H1 (cell line): ENCODE results near the gene FSCN2. TPM values are rescaled to one million over a fixed set of nuclear protein-coding genes. Genes with fewer than 3 reads are reported as not detected.
A peak's percentile ranks its signal among the peaks of the same experiment; 100 is the strongest.

Source experiments
- CEBPB ChIP-seq: IDR thresholded peaks from 2 replicates; pipeline ENCODE4 v1.6.1; 2012; ENCODE audit warnings: low read depth, low read length
- CHD1 ChIP-seq: IDR thresholded peaks from 2 replicates; pipeline ENCODE4 v1.6.1; 2012; ENCODE audit warnings: low read depth, low read length, improper control_type of control experiment
- CHD7 ChIP-seq: fragments of 300-600 bp; sonication (generic); IDR thresholded peaks from 2 replicates; pipeline ENCODE4 v1.7.1; 2012; ENCODE audit warnings: low read length, moderate library complexity, mild to moderate bottlenecking, inconsistent platforms; ENCODE audit not compliant: insufficient replicate concordance
- CTBP2 ChIP-seq: IDR thresholded peaks from 2 replicates; pipeline ENCODE4 v1.7.0; 2011; ENCODE audit warnings: borderline replicate concordance, mild to moderate bottlenecking, moderate library complexity, mixed read lengths, low read length; ENCODE audit not compliant: insufficient read depth, insufficient read length
- EZH2 ChIP-seq: fragments of 200-600 bp; sonication (generic); IDR thresholded peaks from 2 replicates; pipeline ENCODE4 v1.7.1; 2012; ENCODE audit warnings: low read depth, mild to moderate bottlenecking, moderate library complexity, low read length, inconsistent platforms; ENCODE audit not compliant: severe bottlenecking
- HDAC6 ChIP-seq: IDR thresholded peaks from one replicate; pipeline ENCODE4 v1.7.1; 2012; ENCODE audit warnings: low read depth, mild to moderate bottlenecking, inconsistent platforms, low read length, moderate library complexity
- JUND ChIP-seq: IDR thresholded peaks from 2 replicates; pipeline ENCODE4 v1.6.1; 2011; ENCODE audit warnings: mild to moderate bottlenecking, improper control_type of control experiment, low read length
- KDM4A ChIP-seq: IDR thresholded peaks from one replicate; pipeline ENCODE4 v1.7.1; 2012; ENCODE audit warnings: low read depth, mild to moderate bottlenecking, moderate library complexity, low read length, inconsistent platforms; ENCODE audit not compliant: severe bottlenecking
- NRF1 ChIP-seq: IDR thresholded peaks from 2 replicates; pipeline ENCODE4 v1.6.1; 2011; ENCODE audit warnings: mild to moderate bottlenecking, low read depth, low read length, improper control_type of control experiment
- SUZ12 ChIP-seq: fragments of 200-600 bp; sonication (generic); IDR thresholded peaks from 2 replicates; pipeline ENCODE4 v1.6.1; 2012; ENCODE audit warnings: mild to moderate bottlenecking, inconsistent platforms, low read length, moderate library complexity, mixed read lengths
- TBP ChIP-seq: IDR thresholded peaks from 2 replicates; pipeline ENCODE4 v1.6.1; 2011; ENCODE audit warnings: low read depth, low read length, improper control_type of control experiment
- polyA plus RNA-seq, 7 experiments: library from polyadenylated mRNA; depleted of rRNA in 3 of 7; stranded (reverse) in 5 of 7; unstranded in 2 of 7; fragments of >200 nt in 5 of 7; fragments of 200-250 nt in 2 of 7; gene quantifications; 1 replicate in 5 of 7; 2 replicates in 1 of 7; 4 replicates in 1 of 7; pipeline versions ENCODE4 v1.2.1 to v1.2.3, GENCODE V29; 2011 to 2013; ENCODE audit warnings: missing spikeins in 2 of 7, mixed read lengths in 2 of 7
- total RNA-seq: library from RNA; stranded (reverse); fragmentation: NEBNext Ultra II Directional; extraction: Animal tissue kit (Norgen Biotek cat#: 25700); gene quantifications from 2 replicates; pipeline ENCODE4 v1.2.1, GENCODE V29; 2021

Gene FSCN2
- total and polyA plus RNA-seq, 2 of the 8 experiments (the other 6 are each of a cell fraction or from before 2014, with no cell fraction given), result 0.18 to 0.30 TPM

DNA sequence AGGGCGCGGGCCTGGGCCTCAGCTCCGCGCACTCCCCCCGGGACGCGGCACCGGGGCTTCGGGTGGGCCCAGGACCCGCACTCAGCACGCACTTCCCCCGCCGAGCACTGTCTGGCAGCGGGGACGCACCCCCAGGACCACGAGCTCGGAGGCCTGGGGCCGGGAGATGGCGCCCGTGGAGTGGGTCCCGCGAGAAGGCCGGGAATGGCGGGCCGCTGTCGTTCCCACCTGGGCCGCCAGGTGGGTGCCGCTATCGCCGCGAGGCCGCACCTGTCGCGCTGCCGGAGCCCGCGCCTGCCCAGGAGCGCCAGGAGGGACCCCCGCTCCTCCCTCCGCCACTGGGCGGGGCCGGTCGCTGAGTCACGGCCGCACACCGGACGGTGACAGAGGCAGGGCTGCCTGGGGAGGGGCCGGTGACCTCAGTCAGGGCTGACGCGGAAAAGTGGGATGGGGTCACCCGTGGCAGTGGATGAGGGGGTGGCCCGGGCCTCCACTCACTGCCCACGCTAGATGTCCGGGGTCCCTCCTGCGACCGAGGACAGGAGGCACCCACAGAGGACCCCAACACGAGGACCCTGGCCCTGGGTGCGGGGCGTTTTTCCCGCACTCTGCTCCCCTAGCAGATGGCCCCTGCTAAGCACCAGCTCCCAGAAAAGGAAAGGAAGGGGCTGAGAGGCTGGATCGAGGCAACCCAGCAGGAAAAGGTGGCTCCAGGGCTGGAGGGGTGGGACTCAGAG is 8.7 kb upstream of the FSCN2 start (continued):
- TF ChIP-seq CHD7 (no peak), CTBP2 (peak; percentile 79), EZH2 (no peak), KDM4A (peak; percentile 86), TBP (no peak), CEBPB (no peak), SUZ12 (no peak), HDAC6 (no peak), NRF1 (no peak), JUND (peak; percentile 46; the same call in 1 of the 2 replicates), CHD1 (no peak)
